GM18508 (cell line): ENCODE measurements around the gene TCEA3.

ENCODE experiments used
- ATAC-seq: cut with Tn5 transposase; IDR thresholded peaks from one replicate; pipeline ENCODE4 v1.9.1; 2021; ENCODE audit warnings: moderate number of reproducible peaks; ENCODE audit not compliant: insufficient read depth, unreplicated experiment

TCEA3 gene

GRCh38 chr1:23341931-23342692 is 82.4 kb downstream of the TCEA3 start:
- no peak for ATAC-seq

GRCh38 chr1:23339632-23340031 is 84.9 kb downstream of the TCEA3 start:
- ATAC-seq = no peak

GRCh38 chr1:23337869-23338268 is 86.7 kb downstream of the TCEA3 start:
- no peak for ATAC-seq

- no peak for ATAC-seq
Measured at GRCh38 chr1:23331713-23332112, 92.8 kb downstream of the TCEA3 start.
